Measurements from ENCODE around the gene SF3B2. TPM values are rescaled to one million over a fixed set of nuclear protein-coding genes. Genes with fewer than 3 reads are reported as not detected.
"Not testable (repeated sequence)": the region's sequence is repeated elsewhere in the genome, so short reads cannot be mapped to it uniquely, and the experiment has no call there.

The SF3B2 gene
- total RNA-seq, 1 donor from 2014 or later = 70.3 TPM

GRCh38 chr11:66017321-66017720 is 34.8 kb upstream of the SF3B2 start:
- DNase-seq (ENCODE audit: low read depth in 2 of 2) = no peak

DNA sequence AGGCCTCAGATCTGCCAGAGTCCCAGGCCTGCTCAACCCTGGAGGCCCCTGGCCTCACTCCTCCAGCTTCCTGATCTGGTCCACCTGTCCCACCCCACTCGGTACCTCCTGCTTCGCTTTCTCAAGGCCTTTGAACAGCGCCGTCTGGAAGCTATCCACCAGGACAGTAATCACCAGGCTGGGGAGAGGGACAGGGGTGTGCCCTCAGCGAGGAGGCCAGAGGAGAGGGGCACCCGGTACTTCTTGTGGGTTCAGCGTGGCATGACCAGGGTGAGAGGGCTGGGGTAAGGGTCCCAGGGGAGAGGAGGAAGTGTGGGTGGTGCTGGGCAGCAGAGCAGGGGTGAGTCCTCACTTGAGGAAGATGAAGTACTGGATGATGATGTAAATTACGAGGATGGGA is 32.0 kb upstream of the SF3B2 start:
- DNase-seq (ENCODE audit: low read depth in 2 of 2) = no peak

DNA sequence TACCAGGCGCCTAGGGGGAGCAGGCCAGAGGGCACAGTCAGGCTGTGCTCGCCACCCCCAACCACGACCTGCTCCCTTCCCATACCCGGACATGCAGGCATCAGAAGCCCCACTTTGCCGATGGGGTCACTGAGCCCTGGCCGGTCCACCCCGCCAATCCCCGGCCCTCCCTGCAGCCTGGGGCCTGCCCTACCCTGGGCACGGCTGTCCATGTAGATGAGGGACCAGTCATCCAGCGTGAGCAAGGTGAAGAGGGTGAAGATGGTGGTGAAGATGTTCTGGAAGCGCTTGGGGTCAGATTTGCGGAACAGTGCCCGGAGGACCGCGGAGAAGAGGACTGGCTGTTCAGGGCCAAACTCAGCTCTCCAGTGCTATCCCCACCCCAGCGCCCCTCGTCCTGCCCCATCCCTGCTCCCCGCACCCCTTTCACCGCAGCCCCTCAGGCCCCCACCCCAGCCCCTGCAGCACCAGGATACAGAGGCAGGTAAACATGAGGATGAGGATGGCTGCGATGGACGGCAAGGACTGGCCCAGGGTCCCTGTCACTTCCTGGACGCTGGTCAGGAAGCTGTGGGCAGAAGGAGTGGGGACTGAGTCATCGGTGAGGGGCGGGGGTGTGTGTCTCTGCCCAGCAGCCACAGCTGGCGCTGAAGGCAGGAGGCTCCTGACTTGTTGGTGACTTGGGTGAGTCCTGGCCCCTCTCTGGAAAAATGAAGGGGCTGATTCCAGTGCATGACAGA is 31.4 kb upstream of the SF3B2 start:
- peak; percentile 43 to 88 for DNase-seq (ENCODE audit: low read depth in 2 of 2)

DNA sequence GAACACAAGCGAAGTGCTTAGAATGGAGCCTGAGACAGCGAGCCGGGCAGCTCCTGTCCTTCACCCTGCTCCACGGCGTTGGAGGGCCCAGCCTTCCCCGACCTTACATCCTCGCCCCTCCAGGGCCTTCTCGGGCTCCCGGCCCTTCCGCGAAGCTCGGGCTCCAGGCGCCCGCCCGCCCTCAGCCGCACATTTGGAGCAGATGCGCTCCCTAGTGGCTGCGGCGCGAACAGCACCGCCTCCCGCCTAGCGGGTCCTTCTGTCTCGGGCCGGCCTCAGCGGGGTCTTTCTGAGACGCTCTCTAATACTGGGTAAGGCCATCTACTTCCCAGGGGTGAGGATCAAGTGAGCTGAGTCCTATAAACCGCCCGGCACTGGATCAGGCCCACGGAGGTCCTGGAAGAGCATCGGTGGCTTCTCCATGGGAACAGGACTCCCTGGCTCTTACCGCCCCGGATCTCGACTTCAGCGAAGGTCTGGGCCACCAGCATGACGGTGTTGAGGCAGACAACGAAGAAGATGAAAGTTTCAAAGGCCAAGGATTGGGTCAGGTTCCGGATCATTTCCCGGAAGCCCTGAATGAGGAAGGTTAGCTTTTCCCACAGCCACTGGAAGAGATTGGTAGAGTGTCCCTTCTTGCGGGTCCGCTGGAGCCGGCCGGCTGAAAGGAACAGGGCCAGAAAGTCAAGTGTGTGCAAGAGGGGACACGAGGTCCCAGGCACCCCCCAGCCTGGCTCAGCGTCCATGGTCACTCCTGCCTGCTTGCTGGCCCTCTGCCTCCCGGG is 29.6 kb upstream of the SF3B2 start:
- DNase-seq (ENCODE audit: low read depth in 2 of 2) = peak in 1 of 2 donors; percentile 58

- DNase-seq (ENCODE audit: low read depth in 2 of 2) = not testable (repeated sequence)
Observed at GRCh38 chr11:66023186-66023440, 29.1 kb upstream of the SF3B2 start.

DNA sequence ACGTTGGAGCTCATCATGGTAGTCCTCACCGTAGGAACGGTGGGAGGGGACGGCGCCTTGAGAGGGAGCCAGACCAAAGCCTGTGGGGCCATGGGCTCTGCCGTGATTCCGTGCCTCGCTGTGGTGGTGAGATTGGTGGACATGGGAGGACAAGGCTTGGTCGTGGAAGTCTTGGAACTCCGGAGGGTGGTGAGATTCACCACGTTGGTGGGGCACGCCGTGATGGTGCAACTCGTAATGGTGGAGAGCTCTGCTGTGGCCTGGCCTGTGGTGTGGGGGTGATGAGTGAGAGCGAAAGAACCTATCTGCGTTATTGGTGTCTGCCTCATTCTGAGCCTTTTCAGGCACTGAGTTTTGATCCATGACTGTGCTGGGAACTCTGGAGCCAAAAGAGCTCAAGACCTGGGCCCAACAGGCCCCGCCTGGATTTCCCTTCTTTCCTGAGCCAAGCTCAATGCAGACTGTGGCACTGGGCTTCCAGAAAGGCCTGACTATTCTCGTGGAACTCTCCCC is 26.1 kb upstream of the SF3B2 start, which contains the start of gene CATSPER1:
TSS of gene CATSPER1 (minus strand) at position 463 of the 513 bp plus-strand sequence. CDS start at position 363, 100 bp downstream.
- no peak for DNase-seq (ENCODE audit: low read depth in 2 of 2)

DNA sequence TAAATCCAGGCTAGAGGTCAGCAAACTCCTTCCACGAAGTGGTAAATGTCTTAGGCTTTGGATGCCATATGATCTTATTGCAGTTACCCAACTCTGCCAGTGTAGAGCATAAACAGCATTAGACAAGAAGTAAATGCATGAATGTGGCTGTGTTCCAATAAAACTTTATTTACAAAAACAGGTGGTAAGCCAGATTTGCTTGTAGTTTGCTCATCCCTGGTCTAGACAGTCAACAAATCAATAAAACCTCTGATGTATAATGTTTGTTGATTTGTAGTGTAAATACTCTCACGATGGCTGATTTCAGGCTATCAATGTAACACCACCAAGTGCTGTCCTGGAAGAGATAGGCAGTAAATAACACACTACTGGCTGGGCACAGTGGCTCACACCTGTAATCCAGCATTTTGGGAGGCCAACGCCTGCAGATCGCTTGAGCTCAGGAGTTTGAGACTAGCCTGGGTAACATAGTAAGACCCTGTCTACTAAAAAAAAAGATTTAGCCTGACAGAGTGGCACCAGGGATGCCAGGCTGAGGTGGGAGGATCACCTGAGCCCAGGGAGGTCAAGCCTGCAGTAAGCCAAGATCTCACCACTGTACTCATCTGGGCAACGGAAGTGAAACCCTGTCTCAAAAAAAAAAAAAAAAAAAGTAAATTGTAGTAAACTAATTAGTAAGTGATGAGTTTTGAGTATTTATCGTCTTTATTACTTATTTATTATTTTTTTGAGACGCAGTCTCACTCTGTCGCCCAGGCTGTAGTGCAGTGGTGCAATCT is 19.0 kb upstream of the SF3B2 start:
- no peak for DNase-seq (ENCODE audit: low read depth in 2 of 2)

DNA sequence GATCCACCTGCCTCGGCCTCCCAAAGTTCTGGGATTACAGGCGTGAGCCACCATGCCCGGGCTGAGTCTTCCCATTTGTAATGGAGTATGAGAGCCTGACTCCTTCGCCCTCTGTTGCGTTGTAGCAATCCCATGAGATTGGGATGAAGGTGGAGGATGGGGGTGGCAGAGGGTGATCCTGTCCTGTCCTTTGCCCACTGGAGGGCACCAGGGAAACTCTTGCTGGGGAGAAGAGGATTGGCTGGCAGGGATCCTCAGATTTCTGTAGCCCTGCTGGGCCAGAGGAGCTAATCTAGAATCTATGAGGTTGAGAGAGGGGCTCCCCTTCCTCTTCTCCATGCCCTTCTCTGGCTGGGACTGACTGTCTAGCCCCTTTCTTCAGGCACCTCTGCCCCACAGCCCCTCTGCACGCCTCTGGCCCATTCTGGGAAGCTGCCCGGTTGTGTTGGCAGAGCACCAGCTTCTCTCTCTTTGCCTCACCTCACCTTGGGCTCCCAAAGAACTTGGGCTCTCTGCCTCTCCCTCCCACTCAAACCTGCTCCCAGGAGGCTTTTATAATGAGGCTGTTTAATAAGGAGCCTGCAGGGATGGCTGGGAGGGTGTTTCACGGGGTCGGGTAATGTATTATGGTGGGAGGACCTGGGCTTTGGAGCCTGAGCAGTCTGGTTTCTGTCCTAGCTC is 16.4 kb upstream of the SF3B2 start:
- no peak for DNase-seq (ENCODE audit: low read depth in 2 of 2)

GRCh38 chr11:66036334-66036710 is 15.8 kb upstream of the SF3B2 start:
- DNase-seq (ENCODE audit: low read depth in 2 of 2) = no peak

DNA sequence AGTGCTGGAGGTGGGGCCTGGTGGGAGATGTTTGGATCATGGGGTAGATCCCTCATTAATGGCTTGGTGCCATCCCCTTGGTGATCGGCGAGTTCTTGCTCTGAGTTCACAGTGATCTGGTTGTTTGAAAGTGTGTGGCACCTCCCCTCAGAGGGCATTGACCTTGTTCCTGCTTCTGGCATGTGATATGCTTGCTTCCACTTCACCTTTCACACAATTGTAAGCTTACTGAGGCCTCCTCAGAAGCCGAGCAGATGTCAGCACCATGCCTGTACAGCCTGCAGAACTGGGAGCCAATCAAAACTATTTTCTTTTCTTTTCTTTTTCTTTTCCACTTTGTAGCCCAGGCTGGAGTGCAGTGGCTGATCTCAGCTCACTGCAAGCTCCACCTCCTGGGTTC is 14.8 kb upstream of the SF3B2 start:
- DNase-seq (ENCODE audit: low read depth in 2 of 2) = no peak

DNA sequence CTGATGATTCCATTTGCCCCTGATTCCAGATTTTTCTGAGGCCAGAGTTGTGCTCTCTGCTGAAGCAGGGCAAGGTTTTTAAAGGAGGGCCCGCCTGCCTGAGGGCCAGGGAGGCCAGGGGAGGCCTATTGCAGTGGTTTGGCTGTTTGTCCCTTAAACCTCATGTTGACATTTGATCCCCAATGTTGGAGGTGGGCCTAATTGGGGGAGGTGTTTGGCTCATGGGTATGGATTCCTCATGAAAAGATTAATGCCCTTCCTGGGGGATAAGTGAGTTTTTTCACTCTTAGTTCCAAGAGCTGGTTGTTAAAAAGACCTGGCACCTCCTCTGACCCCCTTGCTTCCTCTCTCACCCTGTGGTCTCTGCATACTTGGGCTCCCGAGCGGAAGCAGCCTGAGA is 12.4 kb upstream of the SF3B2 start:
- DNase-seq (ENCODE audit: low read depth in 2 of 2) = no peak

DNA sequence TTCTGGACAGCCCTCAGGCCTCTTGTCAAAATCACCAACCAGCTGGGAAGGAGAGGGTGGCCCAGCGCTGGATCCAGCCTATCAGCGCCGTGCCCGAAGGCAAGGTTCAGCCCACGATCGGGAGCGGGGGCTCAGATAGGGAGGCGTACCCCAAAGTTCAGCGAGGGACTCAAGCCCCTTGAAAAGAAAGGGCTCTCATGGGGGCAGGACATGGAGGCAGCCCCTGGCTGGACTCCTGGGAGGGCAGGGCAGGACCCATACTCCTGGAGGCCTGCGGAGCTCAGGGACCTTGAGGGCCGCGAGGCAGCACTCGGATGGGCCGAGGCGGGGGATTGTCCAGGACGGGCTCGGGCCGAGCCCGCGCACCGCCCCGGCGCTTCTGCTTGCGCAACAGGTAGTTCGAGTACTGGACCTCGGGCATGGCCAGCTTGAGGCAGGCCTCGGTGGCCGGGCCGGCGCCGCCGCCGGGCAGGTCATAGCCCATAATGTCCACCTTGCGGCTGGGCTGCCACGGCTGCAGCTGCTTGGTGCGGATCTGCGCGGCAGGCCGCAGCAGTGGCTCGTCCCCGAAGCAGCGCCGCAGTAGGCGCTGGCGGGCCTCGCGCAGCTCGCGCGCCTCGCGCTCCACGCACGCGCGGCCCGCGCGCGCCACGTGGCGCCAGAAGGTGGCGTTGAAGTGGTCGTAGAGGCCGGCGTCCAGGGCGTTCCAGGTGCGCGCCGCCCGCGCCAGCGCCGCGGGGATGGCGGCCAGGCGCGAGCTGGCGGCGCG is 9.8 kb upstream of the SF3B2 start:
- DNase-seq (ENCODE audit: low read depth in 2 of 2) = no peak

DNA sequence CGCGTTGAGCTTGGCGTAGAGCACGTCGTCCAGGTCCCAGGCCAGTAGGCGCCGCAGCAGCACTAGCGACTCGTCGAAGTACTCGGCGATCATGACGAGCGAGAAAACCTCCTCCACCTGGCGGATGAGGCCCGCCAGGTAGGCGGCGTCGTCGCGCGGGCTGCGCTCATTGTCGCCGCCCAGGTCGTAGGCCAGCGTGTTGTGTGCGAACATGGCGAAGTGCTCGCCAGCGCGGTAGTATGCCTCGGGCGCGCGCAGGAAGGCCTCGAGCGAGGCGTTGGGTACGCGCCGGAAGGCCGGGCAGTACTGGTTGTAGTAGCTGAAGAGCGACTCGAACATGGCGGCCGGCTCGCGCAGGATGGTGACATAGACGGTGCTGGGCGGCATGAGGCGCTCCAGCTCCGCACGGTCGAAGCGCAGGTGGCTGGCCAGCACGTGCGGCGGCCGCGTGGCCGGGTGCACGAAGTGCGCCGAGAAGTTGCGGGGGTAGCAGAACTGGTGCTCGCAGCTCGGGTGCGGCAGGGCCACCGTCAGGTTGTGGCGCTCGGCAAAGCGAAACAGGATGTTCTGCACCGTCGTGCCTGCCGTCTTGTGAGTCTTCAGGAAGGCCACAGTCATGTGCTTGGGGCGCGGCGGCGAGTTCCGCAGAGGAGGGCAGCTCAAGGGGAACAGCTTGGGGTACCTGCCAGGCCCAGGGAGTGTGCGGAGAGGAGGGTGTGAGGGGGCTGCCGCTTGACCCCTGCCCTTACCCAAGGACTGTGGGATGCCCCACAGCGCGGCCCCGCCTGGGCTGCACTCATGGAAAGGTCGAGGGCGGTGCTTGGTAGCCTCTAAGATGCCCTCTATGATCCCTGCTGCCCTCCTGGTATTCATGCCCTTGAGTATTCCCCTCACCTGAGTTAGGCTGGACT is 8.9 kb upstream of the SF3B2 start:
- DNase-seq (ENCODE audit: low read depth in 2 of 2) = no peak

GRCh38 chr11:66044757-66045156 is 7.4 kb upstream of the SF3B2 start:
- DNase-seq (ENCODE audit: low read depth in 2 of 2) = no peak

GRCh38 chr11:66045177-66045639 is 7.0 kb upstream of the SF3B2 start:
- peak; percentile 48 to 82 for DNase-seq (ENCODE audit: low read depth in 2 of 2)

DNA sequence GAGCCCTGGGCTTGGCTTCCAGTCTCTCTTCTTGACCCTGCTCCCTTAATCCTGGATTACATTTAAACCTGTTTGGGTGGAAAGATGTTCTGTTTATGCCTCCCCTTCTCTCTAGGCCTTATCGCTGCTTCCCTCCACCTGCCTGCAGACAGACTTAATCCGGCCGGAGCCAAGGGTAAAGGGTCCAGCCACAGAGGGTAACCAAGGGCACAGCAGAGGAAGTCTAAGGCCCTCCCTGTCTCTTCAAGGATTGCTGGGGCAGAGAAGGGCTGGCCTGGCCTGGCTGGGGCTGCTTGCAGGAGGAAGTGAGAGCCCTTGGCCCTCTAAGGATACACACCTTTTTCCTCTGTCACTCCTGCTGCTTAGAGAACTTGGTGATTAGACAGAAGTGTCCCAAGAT is 5.3 kb upstream of the SF3B2 start:
- no peak for DNase-seq (ENCODE audit: low read depth in 2 of 2)

DNA sequence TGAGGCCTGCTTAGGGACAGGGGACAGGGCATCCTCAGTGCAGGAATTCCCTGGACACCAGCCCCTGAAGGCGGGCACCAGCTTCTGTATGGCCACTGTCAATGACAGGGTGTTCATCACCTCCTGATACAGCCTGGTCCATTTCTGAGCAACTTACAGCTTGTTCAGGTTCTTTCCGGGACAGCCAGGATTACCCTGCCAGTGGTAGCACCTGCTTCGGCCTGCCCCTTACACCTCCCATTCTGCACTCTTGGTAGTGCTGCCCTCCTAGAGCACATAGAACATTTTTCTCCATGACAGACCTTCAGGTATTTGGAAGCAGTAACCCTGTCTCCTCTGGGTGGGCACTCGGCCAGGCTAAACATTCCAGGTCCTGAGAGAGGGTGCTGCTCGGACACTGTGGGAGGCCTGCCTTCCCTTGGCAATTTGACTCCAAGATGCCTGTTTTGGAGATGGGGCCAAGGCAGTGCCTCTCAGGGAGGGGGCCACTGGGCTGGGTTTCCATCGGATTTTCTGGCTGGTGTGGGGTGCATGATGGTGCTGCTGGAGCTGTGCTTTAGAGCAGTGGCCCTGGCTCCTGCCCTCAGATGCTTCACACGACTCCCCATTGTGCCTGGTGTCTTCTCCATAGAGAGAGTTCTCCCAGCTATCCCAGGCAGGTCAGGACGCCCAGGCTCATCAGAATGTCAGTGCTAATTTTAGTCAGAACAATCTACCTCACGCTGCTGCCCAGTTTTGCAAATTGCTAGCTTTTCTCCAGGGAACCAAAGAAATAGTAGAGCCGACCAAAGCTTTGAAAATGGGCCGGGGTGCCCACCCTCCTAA is 4.4 kb upstream of the SF3B2 start:
- no peak for DNase-seq (ENCODE audit: low read depth in 2 of 2)

DNA sequence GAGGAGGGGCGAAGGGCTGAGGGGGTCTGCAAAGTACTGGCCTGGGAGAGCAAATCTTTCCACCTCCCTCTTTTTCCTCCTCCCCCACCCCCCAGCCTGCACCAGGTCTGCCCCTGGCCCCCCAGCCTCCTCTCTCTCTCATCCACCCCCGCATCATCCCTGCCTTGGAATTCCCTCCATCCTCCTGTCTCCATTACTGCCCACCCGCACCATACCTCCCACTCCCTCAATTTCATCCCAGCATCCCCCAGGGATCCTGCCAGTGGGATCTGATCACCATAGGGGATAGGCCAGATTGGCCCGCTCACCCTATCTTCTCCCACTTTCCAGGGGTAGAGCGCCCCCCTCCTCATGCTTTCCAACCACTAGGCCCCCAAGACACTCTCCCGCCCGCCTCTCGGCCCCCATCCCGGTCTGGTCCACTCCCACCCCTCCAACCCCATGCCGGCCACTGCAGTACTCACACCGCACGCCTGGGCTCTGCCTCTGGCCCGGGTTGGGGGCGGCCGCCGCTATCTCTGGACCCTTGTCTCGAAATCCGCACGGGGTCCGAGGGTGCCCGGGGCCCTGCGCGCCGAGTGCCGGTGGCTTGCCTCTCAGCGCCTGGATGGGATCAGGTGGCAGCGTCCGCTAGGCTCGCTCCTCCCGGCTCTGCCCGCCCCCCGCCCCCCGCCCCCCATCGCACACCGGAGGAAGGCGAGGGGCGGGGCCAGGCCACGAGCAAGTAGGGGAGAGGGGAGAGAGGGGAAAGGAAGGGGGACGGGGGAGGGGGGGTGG is 3.4 kb upstream of the SF3B2 start, which contains the start of gene GAL3ST3:
TSS of gene GAL3ST3 (minus strand) at position 615 of the 777 bp plus-strand sequence. CDS start 3,746 bp downstream, outside the sequence.
- no peak for DNase-seq (ENCODE audit: low read depth in 2 of 2)
